ENCODE data around the gene NRG4. TPM values are rescaled to one million over a fixed set of nuclear protein-coding genes. Genes with fewer than 3 reads are reported as not detected.

Gene NRG4
- total and polyA plus RNA-seq, 2 donors from 2014 or later: 0.35 to 1.5 TPM

DNA sequence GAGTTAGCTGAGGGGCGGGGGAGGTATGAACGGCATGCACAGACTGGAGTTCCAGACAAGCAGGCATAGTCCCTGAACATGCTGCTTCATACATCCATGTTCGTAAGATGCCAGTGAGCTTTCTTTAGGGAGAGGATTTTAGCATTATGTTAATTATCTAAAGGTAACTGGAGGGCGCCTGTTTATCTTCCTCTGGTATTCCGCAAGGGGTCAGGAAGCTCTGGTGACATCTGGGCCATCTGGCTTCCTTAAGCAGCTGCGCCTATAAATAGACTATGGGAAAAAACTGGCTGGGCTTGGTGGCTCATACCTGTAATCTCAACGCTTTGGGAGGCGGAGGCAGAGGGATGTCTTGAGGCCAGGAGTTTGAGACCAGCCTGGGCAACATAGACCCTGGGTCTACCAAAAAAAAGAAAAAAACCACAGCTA lies 110.1 kb downstream of the NRG4 start:
- H3K4me3 ChIP-seq (ENCODE audit: low read length in 3 of 3): no peak overlapping the region
- no peak overlapping the region for H3K9ac ChIP-seq (ENCODE audit: low read length in 3 of 3)
- no peaks in the 10 kb centered on the region for H3K27me3 ChIP-seq (ENCODE audit: control insufficient read depth, insufficient read depth, low read length)
- TF ChIP-seq CTCF (IDR thresholded peaks at IDR 0.05; ENCODE audit: borderline replicate concordance, extremely low read depth, insufficient read depth): no peak
- peaks cover 0 to 6% (median 2%) of the 10 kb centered on the region in 3 donors for H3K4me1 ChIP-seq (ENCODE audit: control insufficient read depth in 2 of 3, insufficient read depth in 2 of 3, low read depth in 1 of 3, low read length in 3 of 3)
- intact Hi-C loops (cut with DNase I): no loop called here
- no peaks in the 10 kb centered on the region for H3K9me3 ChIP-seq (ENCODE audit: control insufficient read depth in 2 of 3, insufficient read depth in 1 of 3, low read length in 3 of 3)
- DNase-seq (peak in 3 of 5 donors; percentile 26 to 51 (median 40)), FAIRE-seq (no peak)
- no peak overlapping the region for H3K27ac ChIP-seq (ENCODE audit: low read depth in 2 of 2, low read length in 2 of 2)
- H3K36me3 ChIP-seq (ENCODE audit: control insufficient read depth in 2 of 3, insufficient read depth in 3 of 3, low read length in 3 of 3): peaks cover 0 to 6% (median 2%) of the 10 kb centered on the region in 3 donors

DNA sequence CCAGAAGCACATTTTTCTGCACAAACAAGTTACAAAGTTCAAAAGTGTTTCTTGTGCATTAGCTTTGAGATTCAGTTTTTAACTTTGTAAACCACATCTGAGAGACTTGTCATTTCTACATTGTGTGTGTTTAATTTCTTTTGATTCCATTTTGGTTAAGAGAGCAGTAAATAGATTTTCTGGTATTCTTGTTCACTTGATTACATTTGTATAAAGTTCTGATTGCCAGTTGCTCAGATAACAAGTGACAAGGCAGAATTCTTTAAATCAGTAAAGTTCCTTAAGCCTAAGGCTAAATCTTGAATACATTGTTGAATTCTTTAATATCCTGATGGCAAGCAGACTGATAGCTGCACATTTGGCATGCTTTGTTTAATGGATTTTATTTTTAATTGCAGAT lies 111.6 kb downstream of the NRG4 start:
- Histone ChIP-seq H3K4me1 (ENCODE audit: control insufficient read depth in 2 of 3, insufficient read depth in 2 of 3, low read depth in 1 of 3, low read length in 3 of 3) (peaks cover 0 to 6% (median 2%) of the 10 kb centered on the region in 3 donors), H3K27ac (ENCODE audit: low read depth in 2 of 2, low read length in 2 of 2) (no peak overlapping the region), H3K4me3 (ENCODE audit: low read length in 3 of 3) (no peak overlapping the region), H3K27me3 (ENCODE audit: control insufficient read depth, insufficient read depth, low read length) (no peaks in the 10 kb centered on the region), H3K9ac (ENCODE audit: low read length in 3 of 3) (no peak overlapping the region), H3K36me3 (ENCODE audit: control insufficient read depth in 2 of 3, insufficient read depth in 3 of 3, low read length in 3 of 3) (no peaks in the 10 kb centered on the region), H3K9me3 (ENCODE audit: control insufficient read depth in 2 of 3, insufficient read depth in 1 of 3, low read length in 3 of 3) (no peaks in the 10 kb centered on the region)
- FAIRE-seq (no peak), DNase-seq (no peak)
- intact Hi-C loops (cut with DNase I): no loop called here
- TF ChIP-seq CTCF (IDR thresholded peaks at IDR 0.05; ENCODE audit: borderline replicate concordance, extremely low read depth, insufficient read depth): no peak

DNA sequence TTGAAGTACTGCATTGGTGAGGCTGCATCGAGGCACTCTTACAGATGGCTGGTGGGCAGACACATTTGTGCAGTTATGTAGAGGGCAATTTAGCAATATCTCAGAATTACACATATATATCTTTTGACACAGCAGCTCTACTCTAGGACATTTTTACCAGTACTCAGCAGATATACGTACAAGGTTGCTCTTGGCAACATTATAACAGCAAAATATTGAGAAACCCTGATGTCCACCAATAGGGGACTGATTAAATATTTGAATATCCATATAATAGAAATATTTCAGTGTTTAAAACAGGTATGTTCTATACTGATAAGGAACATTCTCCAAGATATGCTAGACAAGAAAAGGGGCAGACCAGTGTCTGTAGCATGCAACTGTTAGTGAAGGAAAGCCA lies 116.5 kb downstream of the NRG4 start:
- Histone ChIP-seq H3K27me3 (ENCODE audit: control insufficient read depth, insufficient read depth, low read length) (no peaks in the 10 kb centered on the region), H3K4me1 (ENCODE audit: control insufficient read depth in 2 of 3, insufficient read depth in 2 of 3, low read depth in 1 of 3, low read length in 3 of 3) (no peaks in the 10 kb centered on the region), H3K9me3 (ENCODE audit: control insufficient read depth in 2 of 3, insufficient read depth in 1 of 3, low read length in 3 of 3) (no peaks in the 10 kb centered on the region), H3K27ac (ENCODE audit: low read depth in 2 of 2, low read length in 2 of 2) (no peak overlapping the region), H3K4me3 (ENCODE audit: low read length in 3 of 3) (no peak overlapping the region), H3K9ac (ENCODE audit: low read length in 3 of 3) (no peak overlapping the region), H3K36me3 (ENCODE audit: control insufficient read depth in 2 of 3, insufficient read depth in 3 of 3, low read length in 3 of 3) (peaks cover 0 to 5% (median 0%) of the 10 kb centered on the region in 3 donors)
- DNase-seq: no peak
- intact Hi-C loops (cut with DNase I): no loop called here
- TF ChIP-seq CTCF (IDR thresholded peaks at IDR 0.05; ENCODE audit: borderline replicate concordance, extremely low read depth, insufficient read depth): no peak
- FAIRE-seq: no peak

DNA sequence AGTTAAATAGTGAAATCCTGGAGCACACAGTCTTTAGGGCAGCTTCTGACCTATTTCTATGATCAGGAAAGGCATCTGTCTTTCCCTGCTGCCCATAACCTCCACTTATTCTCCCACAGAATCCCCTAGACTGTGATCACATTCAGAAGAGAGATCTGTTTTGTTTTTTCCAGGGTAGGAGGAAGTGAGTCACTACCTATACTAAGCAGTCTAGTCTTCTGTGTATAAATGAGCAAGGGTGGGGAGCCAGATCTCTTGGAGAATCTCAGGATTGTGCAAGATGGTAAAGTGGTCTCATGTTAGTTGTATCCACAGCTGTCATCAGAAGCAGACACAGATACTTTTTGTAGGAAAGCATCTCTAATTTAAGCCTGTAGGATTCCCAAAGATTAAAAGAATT lies 120.3 kb downstream of the NRG4 start:
- H3K9ac ChIP-seq (ENCODE audit: low read length in 3 of 3): no peak overlapping the region
- intact Hi-C loops (cut with DNase I): no loop called here
- FAIRE-seq (no peak), DNase-seq (no peak)
- no peak for TF ChIP-seq CTCF (IDR thresholded peaks at IDR 0.05; ENCODE audit: borderline replicate concordance, extremely low read depth, insufficient read depth)
- peaks cover 0 to 5% (median 0%) of the 10 kb centered on the region in 3 donors for H3K36me3 ChIP-seq (ENCODE audit: control insufficient read depth in 2 of 3, insufficient read depth in 3 of 3, low read length in 3 of 3)
- H3K4me3 ChIP-seq (ENCODE audit: low read length in 3 of 3): no peak overlapping the region
- H3K27ac ChIP-seq (ENCODE audit: low read depth in 2 of 2, low read length in 2 of 2): no peak overlapping the region
- no peaks in the 10 kb centered on the region for H3K4me1 ChIP-seq (ENCODE audit: control insufficient read depth in 2 of 3, insufficient read depth in 2 of 3, low read depth in 1 of 3, low read length in 3 of 3)
- no peaks in the 10 kb centered on the region for H3K27me3 ChIP-seq (ENCODE audit: control insufficient read depth, insufficient read depth, low read length)
- no peaks in the 10 kb centered on the region for H3K9me3 ChIP-seq (ENCODE audit: control insufficient read depth in 2 of 3, insufficient read depth in 1 of 3, low read length in 3 of 3)
